Central memory CD8-positive, alpha-beta T cell (primary cell): ENCODE results near the gene TFG.

ENCODE experiments used
- ATAC-seq: fragments of 150-1000 bp; cut with Tn5 transposase; replicated peaks from 2 replicates; pipeline ENCODE4 v1.10.0; 2022; ENCODE audit warnings: mild to moderate bottlenecking, moderate FRiP score, moderate number of reproducible peaks; ENCODE audit not compliant: poor library complexity, severe bottlenecking; ENCODE audit errors: extremely low read depth
- DNase-seq, 2 donors: peaks; one replicate each; pipeline ENCODE4 v3.0.0; 2021; ENCODE audit warnings: low spot score in 2 of 2
- H3K27ac Mint-ChIP-seq: one replicate; pipeline ENCODE4 v1.8.0; 2022; ENCODE audit warnings: low read depth, mild to moderate bottlenecking, moderate library complexity, mixed read lengths
- H3K27me3 Mint-ChIP-seq: one replicate; pipeline ENCODE4 v1.8.0; 2022; ENCODE audit warnings: mixed read lengths
- H3K36me3 Mint-ChIP-seq: one replicate; pipeline ENCODE4 v1.8.0; 2022; ENCODE audit warnings: mild to moderate bottlenecking, moderate library complexity, mixed read lengths; ENCODE audit not compliant: insufficient read depth
- H3K4me1 Mint-ChIP-seq: one replicate; pipeline ENCODE4 v1.8.0; 2022; ENCODE audit warnings: mixed read lengths
- H3K4me3 Mint-ChIP-seq: one replicate; pipeline ENCODE4 v1.8.0; 2022; ENCODE audit warnings: mild to moderate bottlenecking, moderate library complexity, mixed read lengths
- H3K9me3 Mint-ChIP-seq: one replicate; pipeline ENCODE4 v1.8.0; 2022; ENCODE audit warnings: mixed read lengths

TFG gene

DNA sequence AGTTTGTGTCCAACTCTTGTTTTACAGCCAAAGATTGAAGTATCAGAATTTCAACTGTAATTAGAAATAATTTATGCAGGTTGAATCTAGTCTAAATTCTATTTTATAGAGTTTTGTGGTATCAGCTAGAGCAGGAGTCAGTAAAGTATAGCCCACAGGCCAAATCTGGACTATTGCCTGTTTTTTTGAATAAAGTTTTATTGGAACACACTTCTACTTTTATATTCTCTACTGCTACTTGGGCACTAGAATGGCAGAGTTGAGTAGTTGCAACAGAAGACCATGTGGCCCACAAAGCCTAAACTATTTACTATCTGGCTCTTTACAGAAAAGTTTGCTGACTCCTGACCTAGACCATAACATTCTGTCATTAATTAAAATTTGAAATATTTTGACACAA is 36.3 kb downstream of the TFG start:
- no peak overlapping the region for H3K27ac Mint-ChIP-seq
- H3K4me3 Mint-ChIP-seq, result no peak overlapping the region
- DNase-seq (no peak), ATAC-seq (no peak)
- H3K4me1 Mint-ChIP-seq, result no peaks in the 10 kb centered on the region
- H3K27me3 Mint-ChIP-seq, result no peaks in the 10 kb centered on the region
- H3K36me3 Mint-ChIP-seq, result peaks cover 54% of the 10 kb centered on the region
- H3K9me3 Mint-ChIP-seq, result no peaks in the 10 kb centered on the region

DNA sequence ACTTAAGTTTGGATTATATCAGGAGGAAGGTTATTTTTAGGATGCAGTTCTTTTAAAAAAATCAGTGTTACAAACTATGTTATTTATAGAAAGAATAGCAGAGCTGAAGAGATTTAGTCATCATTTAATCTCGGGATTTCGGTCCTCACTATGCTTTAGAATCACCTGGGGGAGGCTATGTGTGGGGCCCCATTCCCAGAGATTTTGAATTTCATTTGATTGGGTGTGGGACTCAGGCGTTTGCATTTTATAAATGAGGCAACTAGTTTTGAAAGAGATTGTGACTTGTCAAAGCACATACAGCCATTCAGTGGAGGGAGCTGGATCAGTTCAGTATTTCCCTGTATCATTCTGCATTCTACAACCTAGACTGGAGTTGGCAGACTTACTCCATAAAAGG is 36.8 kb downstream of the TFG start:
- Mint-ChIP-seq H3K27ac (no peak overlapping the region), H3K4me1 (no peaks in the 10 kb centered on the region), H3K36me3 (peaks cover 55% of the 10 kb centered on the region), H3K9me3 (no peaks in the 10 kb centered on the region), H3K27me3 (no peaks in the 10 kb centered on the region), H3K4me3 (no peak overlapping the region)
- ATAC-seq, result no peak
- DNase-seq, result no peak

DNA sequence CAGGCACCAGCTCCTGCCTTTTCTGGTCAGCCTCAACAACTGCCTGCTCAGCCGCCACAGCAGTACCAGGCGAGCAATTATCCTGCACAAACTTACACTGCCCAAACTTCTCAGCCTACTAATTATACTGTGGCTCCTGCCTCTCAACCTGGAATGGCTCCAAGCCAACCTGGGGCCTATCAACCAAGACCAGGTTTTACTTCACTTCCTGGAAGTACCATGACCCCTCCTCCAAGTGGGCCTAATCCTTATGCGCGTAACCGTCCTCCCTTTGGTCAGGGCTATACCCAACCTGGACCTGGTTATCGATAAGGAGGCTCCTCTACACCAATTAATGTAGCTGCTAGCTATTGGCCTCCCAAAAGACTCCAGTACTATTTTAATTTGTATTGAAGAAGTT is 38.9 kb downstream of the TFG start:
- Mint-ChIP-seq H3K4me1 (no peaks in the 10 kb centered on the region), H3K27me3 (no peaks in the 10 kb centered on the region), H3K4me3 (no peak overlapping the region), H3K36me3 (peaks cover 53% of the 10 kb centered on the region), H3K27ac (no peak overlapping the region), H3K9me3 (no peaks in the 10 kb centered on the region)
- DNase-seq (no peak), ATAC-seq (no peak)

DNA sequence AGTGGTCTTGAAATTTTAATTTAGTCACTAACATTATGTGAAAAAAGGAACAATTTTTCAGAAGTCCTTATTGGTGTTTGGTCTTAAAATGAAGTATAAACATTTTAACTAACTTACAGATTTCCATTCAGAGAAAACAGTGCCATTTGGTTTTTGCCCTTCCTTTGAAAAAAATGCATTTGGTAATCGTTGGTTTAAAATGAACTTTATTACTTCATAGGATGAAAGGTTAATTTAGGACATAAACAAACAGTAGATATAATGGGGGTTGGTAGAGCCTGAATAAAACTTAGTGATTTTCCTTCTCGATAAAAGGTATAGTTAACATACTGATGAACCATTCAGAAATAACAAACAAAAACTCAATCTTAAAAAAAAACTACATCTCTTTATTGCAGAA is 39.7 kb downstream of the TFG start:
- Mint-ChIP-seq H3K27ac (no peak overlapping the region), H3K27me3 (no peaks in the 10 kb centered on the region), H3K36me3 (peaks cover 51% of the 10 kb centered on the region), H3K4me1 (no peaks in the 10 kb centered on the region), H3K4me3 (no peak overlapping the region), H3K9me3 (no peaks in the 10 kb centered on the region)
- no peak for DNase-seq
- no peak for ATAC-seq

DNA sequence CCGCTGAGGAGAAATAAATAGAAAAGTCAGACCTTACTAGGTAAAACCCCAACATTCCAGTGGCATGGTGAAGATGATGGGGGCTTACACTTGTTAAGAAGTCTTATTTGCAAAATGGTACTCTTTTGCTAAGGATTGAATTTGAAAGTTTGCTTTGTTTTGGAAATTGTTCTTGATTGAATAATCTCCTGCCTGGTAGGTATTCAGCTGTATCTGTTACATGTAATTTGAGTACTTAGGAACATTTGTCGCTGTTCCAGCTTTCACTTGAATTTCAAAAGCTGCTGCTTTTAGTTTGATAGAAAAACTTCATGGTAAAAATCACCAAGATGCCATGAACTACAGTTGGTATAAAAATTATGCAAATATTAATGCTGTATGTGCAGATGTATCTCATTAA is 44.6 kb downstream of the TFG start:
- ATAC-seq (no peak), DNase-seq (no peak)
- Mint-ChIP-seq H3K4me3 (no peak overlapping the region), H3K4me1 (no peaks in the 10 kb centered on the region), H3K27me3 (no peaks in the 10 kb centered on the region), H3K9me3 (no peaks in the 10 kb centered on the region), H3K36me3 (peaks cover 22% of the 10 kb centered on the region), H3K27ac (no peak overlapping the region)

DNA sequence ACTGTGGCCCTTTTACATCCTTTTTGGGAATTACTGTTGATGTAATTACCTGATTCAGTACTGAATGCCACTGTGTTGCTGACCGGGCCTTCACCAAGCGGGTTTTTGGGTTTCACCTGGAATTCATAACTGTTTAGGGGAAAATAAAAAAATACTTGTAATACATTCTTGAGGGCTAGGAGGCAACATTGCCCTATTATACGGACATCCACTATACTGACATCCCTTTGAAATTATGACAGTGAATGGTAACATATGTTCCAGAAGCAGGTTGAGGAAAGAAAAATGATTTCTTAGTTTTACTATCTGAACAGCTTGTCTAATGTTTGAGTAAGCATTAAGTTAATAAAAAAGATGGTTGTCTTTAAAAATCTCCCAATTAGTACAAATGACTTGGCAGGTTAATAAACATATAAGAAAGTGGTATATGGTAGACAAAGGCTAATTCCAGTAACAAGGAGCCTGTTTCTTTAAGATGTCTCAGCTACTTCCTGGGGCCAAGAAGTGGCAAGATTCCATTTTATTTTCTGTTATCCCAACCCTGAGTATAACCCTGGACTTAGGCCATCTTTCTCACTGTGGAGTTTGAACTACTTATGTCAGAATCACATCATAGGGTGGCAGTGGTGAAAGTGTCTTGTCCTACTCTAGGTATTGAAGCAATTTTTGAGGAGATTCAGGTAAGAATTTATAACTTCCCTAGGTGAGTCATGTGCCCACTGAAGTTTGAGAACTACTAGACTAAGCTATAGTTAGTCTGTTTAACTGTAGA is 45.5 kb downstream of the TFG start:
- no peaks in the 10 kb centered on the region for H3K27me3 Mint-ChIP-seq
- no peak overlapping the region for H3K27ac Mint-ChIP-seq
- no peaks in the 10 kb centered on the region for H3K9me3 Mint-ChIP-seq
- H3K4me3 Mint-ChIP-seq, result no peak overlapping the region
- H3K36me3 Mint-ChIP-seq, result peaks cover 15% of the 10 kb centered on the region
- DNase-seq (no peak), ATAC-seq (no peak)
- no peaks in the 10 kb centered on the region for H3K4me1 Mint-ChIP-seq

DNA sequence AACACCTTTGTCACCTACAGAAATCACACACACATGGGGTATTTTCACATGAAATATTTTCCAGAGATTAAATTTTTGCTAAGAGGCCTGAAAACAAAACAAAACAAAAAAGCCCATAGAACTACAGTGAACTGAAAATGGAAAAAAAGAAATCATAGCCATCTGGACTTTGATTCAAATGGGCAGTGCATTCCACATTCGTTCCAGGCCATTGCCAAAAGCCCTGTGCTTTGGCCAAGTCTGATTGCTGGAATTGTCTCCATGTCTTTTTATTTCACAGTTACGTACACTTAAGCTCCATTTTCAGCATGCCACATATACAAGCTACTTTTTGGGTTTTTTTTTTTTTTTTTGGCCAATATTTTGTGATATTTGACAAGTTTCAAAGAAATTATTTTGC is 47.1 kb downstream of the TFG start:
- no peaks in the 10 kb centered on the region for H3K9me3 Mint-ChIP-seq
- no peaks in the 10 kb centered on the region for H3K27me3 Mint-ChIP-seq
- ATAC-seq (no peak), DNase-seq (no peak)
- peaks cover 6% of the 10 kb centered on the region for H3K4me1 Mint-ChIP-seq
- H3K27ac Mint-ChIP-seq, result no peak overlapping the region
- H3K36me3 Mint-ChIP-seq, result peaks cover 11% of the 10 kb centered on the region
- no peak overlapping the region for H3K4me3 Mint-ChIP-seq

DNA sequence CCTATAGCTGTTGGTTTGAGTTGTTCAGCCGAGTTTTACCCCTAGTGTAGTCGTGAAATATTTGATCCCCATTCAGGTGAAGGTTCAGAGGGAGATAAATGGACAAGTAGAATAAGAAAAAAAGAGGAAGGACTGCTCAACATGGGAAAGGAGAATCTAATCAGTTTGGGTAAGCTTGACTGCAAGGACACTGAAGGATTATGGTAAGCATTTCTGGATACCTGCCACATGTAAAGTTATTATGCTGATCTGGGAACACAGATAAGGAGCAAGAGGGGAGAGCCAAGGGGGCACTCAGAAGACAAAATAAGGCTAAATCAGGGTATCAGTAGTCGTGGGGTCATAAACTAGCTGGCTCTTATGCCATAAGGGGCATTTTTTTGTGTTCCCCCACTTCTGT is 49.9 kb downstream of the TFG start:
- Mint-ChIP-seq H3K36me3 (peaks cover under 1% of the 10 kb centered on the region), H3K9me3 (no peaks in the 10 kb centered on the region), H3K27me3 (no peaks in the 10 kb centered on the region), H3K4me3 (no peak overlapping the region), H3K4me1 (peaks cover 6% of the 10 kb centered on the region), H3K27ac (no peak overlapping the region)
- no peak for DNase-seq
- no peak for ATAC-seq

DNA sequence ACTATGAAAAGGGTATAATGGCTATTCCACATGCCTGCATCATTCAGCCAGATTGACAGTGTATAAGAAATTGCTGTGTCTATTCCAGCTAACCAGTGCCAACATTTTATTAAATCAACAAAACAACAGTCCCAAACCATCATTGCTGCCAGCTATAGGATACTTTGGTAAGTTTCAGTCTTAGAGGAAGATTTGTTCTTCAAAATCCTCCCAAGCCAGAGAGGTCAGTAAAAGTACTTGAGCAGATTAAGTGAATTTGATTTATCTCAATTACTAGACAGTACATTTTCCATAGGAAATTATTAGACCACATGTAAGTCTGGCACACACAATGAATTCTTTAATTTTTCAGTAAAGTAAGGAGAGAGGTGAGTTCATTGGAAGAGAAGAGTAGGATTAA is 50.7 kb downstream of the TFG start:
- Mint-ChIP-seq H3K27me3 (no peaks in the 10 kb centered on the region), H3K27ac (no peak overlapping the region), H3K4me3 (no peak overlapping the region), H3K9me3 (no peaks in the 10 kb centered on the region), H3K36me3 (no peaks in the 10 kb centered on the region), H3K4me1 (peaks cover 6% of the 10 kb centered on the region)
- DNase-seq (no peak), ATAC-seq (no peak)

DNA sequence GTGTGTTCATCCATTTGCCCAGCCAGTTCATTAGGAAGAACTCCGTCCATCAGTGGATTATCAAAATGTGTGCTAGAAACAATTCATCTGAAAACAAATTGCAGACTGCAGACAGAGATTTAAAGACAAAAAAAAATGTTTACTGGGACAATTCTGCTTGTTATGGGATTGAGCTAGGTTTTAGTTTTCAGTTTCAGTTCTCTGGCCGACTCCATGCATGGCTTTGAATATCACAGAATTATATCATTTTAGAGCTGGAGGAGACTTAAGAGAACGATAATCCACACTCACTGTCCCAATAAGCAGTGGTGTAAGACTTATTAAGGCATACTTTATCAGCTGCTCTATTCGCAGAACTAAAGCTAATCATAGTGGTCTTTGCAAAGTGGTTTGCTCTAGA is 51.1 kb downstream of the TFG start:
- Mint-ChIP-seq H3K27me3 (no peaks in the 10 kb centered on the region), H3K4me3 (no peak overlapping the region), H3K9me3 (no peaks in the 10 kb centered on the region), H3K36me3 (no peaks in the 10 kb centered on the region), H3K27ac (no peak overlapping the region), H3K4me1 (peaks cover 6% of the 10 kb centered on the region)
- ATAC-seq, result no peak
- no peak for DNase-seq

DNA sequence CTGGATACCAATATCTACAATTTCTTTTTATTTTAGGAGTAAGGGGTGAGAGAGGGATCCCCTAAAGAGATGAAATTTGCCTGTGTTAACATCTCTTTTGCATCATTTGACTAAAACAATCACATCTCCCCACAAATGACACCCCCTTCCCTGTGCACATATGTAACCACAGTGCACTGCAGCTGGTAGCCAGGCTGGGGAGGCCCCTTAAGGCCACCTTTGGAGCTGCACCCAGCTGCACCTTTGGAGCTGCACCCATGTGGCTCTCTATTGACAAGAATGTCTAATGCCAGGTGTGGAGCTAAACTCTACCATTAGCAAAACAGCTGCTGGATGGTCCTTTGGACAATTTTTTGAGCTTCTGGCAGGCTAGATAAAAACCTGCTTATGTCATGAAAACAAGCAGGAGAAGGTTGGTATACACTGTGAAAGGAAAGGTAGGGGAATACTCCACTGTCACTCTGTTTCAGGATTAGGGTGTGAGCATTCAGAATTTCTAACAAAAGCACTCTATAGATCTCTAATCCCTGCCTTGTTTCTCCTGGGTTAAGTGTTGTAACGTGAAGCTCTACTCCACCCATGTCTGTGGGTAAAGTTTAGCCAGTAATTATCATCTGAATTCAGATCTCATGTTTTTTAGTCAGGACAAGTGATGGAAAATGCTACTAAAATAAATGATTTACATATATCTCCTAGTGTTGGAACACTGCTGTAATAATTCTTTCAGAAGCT is 52.1 kb downstream of the TFG start:
- Mint-ChIP-seq H3K9me3 (no peaks in the 10 kb centered on the region), H3K36me3 (no peaks in the 10 kb centered on the region), H3K4me1 (peaks cover 6% of the 10 kb centered on the region), H3K4me3 (no peak overlapping the region), H3K27ac (no peak overlapping the region), H3K27me3 (no peaks in the 10 kb centered on the region)
- DNase-seq (no peak), ATAC-seq (peak; percentile 52)

DNA sequence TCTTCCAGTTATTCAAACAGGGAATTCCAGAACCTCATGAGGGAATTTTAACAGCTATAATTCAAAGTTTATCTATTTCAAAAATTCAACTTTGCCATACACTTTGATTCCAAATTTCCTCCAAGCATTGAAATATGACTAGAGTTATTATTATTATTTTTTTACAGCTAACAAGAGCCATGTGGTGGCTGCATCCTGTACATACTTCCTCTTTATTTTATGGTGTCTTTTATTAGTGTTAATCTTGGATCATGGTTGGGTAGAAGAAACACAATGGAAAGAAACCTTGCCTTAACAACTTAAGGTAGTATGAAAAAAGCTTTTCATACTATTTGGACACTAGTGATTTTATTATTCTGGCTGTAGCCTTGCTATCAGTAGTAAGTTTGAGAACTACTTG is 52.7 kb downstream of the TFG start:
- H3K4me3 Mint-ChIP-seq, result no peak overlapping the region
- H3K36me3 Mint-ChIP-seq, result peaks cover 1% of the 10 kb centered on the region
- H3K9me3 Mint-ChIP-seq, result no peaks in the 10 kb centered on the region
- DNase-seq, result no peak
- peaks cover 6% of the 10 kb centered on the region for H3K4me1 Mint-ChIP-seq
- no peak for ATAC-seq
- H3K27ac Mint-ChIP-seq, result no peak overlapping the region
- H3K27me3 Mint-ChIP-seq, result no peaks in the 10 kb centered on the region

DNA sequence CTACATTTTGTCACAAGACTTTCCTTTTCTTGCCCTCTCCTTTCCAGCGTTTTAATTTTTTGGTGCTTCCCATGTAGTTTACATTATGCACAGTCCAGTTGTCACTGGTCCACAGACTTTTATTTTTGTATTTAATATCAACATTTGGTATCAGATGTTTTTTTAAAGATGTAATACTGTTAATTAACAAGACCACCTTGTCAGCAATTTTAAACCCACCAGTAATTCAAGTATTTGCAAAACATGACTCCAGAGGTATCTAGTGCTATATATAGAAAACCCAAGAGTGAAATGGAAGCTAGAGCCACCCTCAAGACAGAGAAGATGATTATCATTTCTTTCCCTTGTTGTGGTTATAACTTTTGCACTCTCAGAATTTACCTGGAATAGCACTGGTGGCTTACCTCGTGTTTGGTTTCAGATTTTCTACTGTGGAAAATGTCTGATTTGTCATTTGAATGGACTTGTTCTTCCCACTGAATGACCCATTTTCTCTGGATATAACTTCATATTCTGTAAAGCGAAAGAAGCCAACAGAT is 56.2 kb downstream of the TFG start:
- H3K27me3 Mint-ChIP-seq, result no peaks in the 10 kb centered on the region
- H3K27ac Mint-ChIP-seq, result no peak overlapping the region
- no peaks in the 10 kb centered on the region for H3K4me1 Mint-ChIP-seq
- peaks cover 1% of the 10 kb centered on the region for H3K36me3 Mint-ChIP-seq
- H3K4me3 Mint-ChIP-seq, result no peak overlapping the region
- no peaks in the 10 kb centered on the region for H3K9me3 Mint-ChIP-seq
- no peak for DNase-seq
- no peak for ATAC-seq
